Measurements from ENCODE around the gene GGNBP2.

DNA sequence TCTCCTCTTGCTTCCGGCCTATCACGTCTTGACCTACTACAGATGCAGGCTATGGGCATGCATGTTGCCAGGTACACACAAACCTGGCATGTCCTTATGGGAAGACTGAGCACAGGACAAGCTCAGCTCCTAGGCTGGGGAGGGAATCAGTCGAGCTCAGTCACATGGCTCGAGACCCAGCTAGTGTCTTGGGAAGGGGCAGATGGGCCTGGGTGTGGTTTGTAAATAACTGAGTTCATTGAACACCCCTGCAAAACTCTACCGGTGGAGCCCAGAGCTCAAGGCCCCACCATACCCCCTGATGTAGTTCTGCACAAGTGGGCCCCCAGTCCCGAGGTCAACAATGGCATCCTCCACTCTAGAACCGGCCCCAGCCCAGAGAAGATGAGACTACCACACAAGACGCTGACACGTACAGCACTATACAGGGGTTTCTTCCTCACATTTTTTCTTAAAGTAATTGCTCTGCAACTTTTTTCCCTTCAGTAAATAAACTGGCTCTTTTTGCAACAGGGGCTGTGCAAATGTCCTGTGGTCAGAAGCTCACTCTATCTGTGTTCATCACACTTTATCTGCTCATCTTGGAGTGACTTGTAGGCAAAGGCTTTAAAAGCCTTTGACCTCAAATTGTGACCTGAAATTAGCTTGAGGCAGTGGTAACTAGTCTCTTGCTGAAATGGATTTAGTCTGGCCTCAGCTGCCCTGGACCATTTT, 35.3 kb upstream of the GGNBP2 start:
- TF ChIP-seq, protein P1, sequence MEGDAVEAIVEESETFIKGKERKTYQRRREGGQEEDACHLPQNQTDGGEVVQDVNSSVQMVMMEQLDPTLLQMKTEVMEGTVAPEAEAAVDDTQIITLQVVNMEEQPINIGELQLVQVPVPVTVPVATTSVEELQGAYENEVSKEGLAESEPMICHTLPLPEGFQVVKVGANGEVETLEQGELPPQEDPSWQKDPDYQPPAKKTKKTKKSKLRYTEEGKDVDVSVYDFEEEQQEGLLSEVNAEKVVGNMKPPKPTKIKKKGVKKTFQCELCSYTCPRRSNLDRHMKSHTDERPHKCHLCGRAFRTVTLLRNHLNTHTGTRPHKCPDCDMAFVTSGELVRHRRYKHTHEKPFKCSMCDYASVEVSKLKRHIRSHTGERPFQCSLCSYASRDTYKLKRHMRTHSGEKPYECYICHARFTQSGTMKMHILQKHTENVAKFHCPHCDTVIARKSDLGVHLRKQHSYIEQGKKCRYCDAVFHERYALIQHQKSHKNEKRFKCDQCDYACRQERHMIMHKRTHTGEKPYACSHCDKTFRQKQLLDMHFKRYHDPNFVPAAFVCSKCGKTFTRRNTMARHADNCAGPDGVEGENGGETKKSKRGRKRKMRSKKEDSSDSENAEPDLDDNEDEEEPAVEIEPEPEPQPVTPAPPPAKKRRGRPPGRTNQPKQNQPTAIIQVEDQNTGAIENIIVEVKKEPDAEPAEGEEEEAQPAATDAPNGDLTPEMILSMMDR (IDR thresholded peaks at IDR 0.05) = no peak
- no peak for TF ChIP-seq POLR2A (IDR thresholded peaks at IDR 0.05)
